Caki2 (cell line): ENCODE measurements around the gene SETD1A. TPM values are rescaled to one million over a fixed set of nuclear protein-coding genes. Genes with fewer than 3 reads are reported as not detected.
A peak's percentile ranks its signal among the peaks of the same experiment; 100 is the strongest.

Experiments
- DNase-seq: peaks from one replicate; pipeline ENCODE4 v3.0.0-alpha.2; 2015; ENCODE audit warnings: low read depth
- in situ Hi-C: cut with HindIII; loops from 2 replicates; pipeline ENCODE4 v1.10.0; 2016; ENCODE audit warnings: low sequenced_read_pairs, low pct_unique_long_range_greater_than_20kb, mixed read lengths
- total RNA-seq: library from RNA; depleted of rRNA; stranded (reverse); fragments of >200 nt; shearing (Covaris generic); gene quantifications from 2 replicates; pipeline ENCODE4 v1.2.3, GENCODE V29; 2014; ENCODE audit warnings: low replicate concordance

The SETD1A gene
- total RNA-seq, 1 experiment from 2014 or later: 1.2 TPM

- in situ Hi-C loops: no loop called here
- no peak for DNase-seq
Observed at GRCh38 chr16:30986129-30986991, 28.8 kb downstream of the SETD1A start.

- DNase-seq: no peak
- in situ Hi-C loops: no loop called here
Observed at GRCh38 chr16:30987581-30988190, 30.1 kb downstream of the SETD1A start.

GRCh38 chr16:30989469-30990047 lies 32.0 kb downstream of the SETD1A start:
- in situ Hi-C loops: no loop called here
- no peak for DNase-seq

- DNase-seq: no peak
- in situ Hi-C loops: no loop called here
Observed at GRCh38 chr16:30990105-30990504, 32.6 kb downstream of the SETD1A start.

GRCh38 chr16:30991052-30991451 lies 33.5 kb downstream of the SETD1A start:
- no peak for DNase-seq
- in situ Hi-C loops: no loop called here

- in situ Hi-C loops: no loop called here
Observed at GRCh38 chr16:30992276-30992780, 34.8 kb downstream of the SETD1A start.

DNA sequence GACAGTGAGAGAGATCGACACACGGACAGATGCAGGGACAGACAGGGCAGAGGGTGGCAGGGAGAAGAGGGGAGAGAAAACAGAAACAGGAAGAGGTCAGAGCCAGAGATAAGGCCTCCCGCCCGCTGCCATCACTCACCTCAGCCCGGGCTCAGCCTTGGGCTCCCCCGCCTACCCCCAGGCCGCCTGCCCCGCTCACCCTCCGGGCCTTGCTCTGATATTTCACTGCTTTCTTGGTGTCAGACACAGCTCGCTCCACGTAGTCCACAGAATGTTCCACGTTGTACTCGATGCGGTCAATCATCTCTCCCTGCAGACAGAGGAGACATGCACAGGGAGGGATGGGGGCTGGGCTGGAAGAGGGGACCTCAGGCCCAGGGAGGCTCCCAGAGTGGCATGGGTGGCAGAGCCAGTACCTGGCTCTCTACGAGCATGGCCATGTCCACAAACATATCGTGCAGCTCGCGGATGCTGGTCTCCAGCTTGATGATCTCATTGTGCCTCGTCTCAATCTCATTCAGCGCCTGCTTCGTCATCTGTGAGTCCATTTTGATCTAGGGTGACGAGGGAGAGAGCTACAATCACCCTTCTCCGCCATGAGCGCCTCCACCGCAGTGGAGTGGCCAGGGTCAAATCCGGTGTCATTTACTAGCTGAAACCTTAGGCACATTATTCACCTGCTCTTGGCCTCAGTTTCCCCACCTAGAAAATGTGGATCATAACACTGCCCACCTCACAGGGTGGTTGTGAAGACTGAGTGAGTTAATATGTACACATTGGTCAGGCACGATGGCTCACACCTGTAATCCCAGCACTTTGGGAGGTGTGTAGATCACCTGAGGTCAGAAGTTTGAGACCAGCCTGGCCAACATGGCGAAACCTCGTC lies 35.6 kb downstream of the SETD1A start:
- in situ Hi-C loops: no loop called here
- no peak for DNase-seq

More at GRCh38 chr16:30992276-30992780, 34.8 kb downstream of the SETD1A start:
- no peak for DNase-seq

DNA sequence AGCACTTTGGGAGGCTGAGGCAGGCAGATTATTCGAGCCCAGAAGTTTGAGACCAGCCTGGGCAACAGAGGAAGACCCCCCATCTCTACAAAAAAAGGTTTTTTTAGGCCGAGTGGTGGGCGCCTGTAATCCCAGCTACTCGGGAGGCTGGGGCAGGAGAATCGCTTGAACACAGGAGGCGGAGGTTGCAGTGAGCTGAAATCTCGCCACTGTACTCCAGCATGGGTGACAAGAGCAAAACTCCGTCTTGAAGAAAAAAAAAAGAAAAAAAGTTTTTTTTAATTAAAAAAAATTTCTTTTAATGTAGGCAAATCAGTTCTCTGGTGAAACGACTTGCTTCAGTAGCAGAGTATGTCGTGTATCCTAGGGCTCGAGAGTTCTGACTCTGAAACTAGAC lies 38.4 kb downstream of the SETD1A start:
- DNase-seq: no peak
- in situ Hi-C loops: no loop called here

- in situ Hi-C loops: no loop called here
- peak; percentile 70 for DNase-seq
Observed at GRCh38 chr16:30996324-30996984, 38.9 kb downstream of the SETD1A start.

GRCh38 chr16:30996985-30997724 lies 39.6 kb downstream of the SETD1A start:
- in situ Hi-C loops: no loop called here
- DNase-seq: peak; percentile 81

DNA sequence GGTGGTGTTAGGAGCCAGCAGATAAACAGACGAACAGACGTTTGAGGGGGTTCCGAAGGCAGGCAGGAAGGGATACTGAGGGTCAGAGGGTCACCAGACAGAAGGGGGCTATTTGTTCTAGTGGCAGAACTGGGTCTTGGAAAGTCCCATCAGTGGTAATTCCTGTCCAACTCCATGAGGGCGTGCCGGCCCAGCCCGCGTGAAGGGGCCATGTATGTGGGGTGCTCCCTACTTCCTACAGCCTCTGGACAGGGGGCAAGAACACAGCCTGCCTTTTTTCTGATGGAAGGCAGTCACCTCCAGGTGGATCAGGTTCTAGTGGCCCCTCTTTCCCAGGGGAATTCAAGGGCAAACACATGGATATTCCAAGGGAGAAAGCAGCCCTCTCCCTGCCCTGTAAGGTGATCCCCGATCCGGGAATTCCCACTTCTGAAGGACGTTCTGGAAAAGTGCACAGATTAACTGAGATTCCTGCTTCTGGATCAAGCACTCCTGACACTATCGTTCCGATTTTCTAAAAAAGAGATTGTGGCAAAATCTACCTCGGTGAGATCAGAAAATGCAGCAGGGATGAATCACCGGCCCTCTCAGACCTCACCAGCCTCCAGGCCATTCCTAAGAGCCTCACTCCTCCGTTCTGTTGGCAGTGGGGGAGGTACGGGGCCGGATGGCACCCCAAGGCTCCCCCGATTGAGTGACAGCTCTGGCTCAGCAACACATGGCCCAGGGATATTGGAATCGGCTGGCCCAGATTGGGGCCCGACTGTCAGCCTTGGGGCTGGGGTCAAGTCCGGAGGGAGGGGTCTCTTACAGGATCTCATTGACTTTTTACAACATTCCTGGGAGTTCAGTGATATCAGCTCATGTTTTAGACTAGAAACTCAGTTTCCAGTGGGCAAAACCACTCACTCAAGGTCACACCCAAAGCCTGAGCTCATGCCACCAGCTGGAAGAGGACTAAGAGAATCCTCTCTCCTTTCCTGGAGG lies 40.5 kb downstream of the SETD1A start:
- peak; percentile 50 for DNase-seq
- in situ Hi-C loops: no loop called here

- DNase-seq: no peak
- in situ Hi-C loops: no loop called here
Observed at GRCh38 chr16:30998852-30999761, 41.6 kb downstream of the SETD1A start.

DNA sequence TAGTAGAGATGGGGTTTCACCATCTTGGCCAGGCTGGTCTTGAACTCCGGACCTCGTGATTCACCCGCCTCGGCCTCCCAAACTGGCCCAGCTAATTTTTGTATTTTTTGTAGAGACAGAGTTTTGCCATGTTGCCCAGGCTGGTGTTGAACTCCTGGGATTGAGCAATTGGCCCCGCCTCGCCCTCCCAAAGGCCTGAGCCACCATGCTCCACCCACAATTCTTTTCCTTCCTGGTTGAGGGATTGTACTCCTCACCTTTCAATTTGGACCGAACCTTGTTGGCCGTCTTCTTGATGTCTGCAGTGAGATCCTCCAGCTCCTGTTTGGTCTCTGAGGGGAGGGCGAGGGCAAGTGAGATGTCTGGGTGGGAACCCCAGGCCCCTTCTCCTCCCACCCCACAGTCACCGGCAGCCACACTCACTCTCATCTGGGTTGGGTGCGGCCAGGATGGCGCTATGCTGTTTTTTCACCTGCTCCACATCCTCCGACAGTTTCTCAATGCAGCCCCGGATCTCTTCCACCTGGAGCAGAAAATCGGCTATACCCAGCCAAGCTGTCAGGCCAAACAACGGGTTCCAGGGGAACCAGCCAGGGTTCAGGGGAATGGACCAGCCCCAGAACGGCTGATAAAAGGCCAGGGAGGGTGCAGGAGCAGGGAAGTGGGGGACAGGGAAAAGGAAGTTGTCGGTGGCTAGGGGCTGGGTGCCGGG lies 43.3 kb downstream of the SETD1A start:
- in situ Hi-C loops: no loop called here
- DNase-seq: no peak

GRCh38 chr16:31001507-31002249 lies 44.1 kb downstream of the SETD1A start:
- DNase-seq: no peak
- in situ Hi-C loops: no loop called here
